GM19238 (cell line): ENCODE measurements around the gene GIT2.
"Not testable (repeated sequence)": the region's sequence is repeated elsewhere in the genome, so short reads cannot be mapped to it uniquely, and the experiment has no call there.

Experiments used
- DNase-seq: peaks from one replicate; pipeline ENCODE4 v3.0.0; 2011; ENCODE audit warnings: low spot score; ENCODE audit not compliant: insufficient read length

GIT2 gene

GRCh38 chr12:109947521-109947920, 48.6 kb downstream of the GIT2 start:
- DNase-seq = no peak

GRCh38 chr12:109946913-109947312, 49.3 kb downstream of the GIT2 start:
- no peak for DNase-seq

GRCh38 chr12:109946505-109946904, 49.7 kb downstream of the GIT2 start:
- no peak for DNase-seq

GRCh38 chr12:109944561-109945359, 51.4 kb downstream of the GIT2 start:
- DNase-seq = no peak

GRCh38 chr12:109943811-109944210, 52.4 kb downstream of the GIT2 start:
- DNase-seq = no peak

- DNase-seq = no peak
These were observed 55.7 kb downstream of the GIT2 start for GRCh38 chr12:109940339-109940923.

- no peak for DNase-seq
These were observed 56.7 kb downstream of the GIT2 start for GRCh38 chr12:109939504-109939903.

- DNase-seq = no peak
These were observed 57.2 kb downstream of the GIT2 start for GRCh38 chr12:109938947-109939346.

GRCh38 chr12:109937371-109937770, 58.8 kb downstream of the GIT2 start:
- DNase-seq = no peak

- DNase-seq = no peak
These were observed 62.1 kb downstream of the GIT2 start for GRCh38 chr12:109934026-109934425.

- DNase-seq = no peak
These were observed 63.2 kb downstream of the GIT2 start for GRCh38 chr12:109932878-109933503.

GRCh38 chr12:109931143-109931542, 65.0 kb downstream of the GIT2 start:
- DNase-seq = no peak

GRCh38 chr12:109930028-109930800, 66.0 kb downstream of the GIT2 start:
- no peak for DNase-seq

GRCh38 chr12:109929326-109929725, 66.8 kb downstream of the GIT2 start:
- DNase-seq = not testable (repeated sequence)

- no peak for DNase-seq
These were observed 68.0 kb downstream of the GIT2 start for GRCh38 chr12:109928058-109928656.

GRCh38 chr12:109927622-109928021, 68.5 kb downstream of the GIT2 start:
- peak; percentile 25 for DNase-seq

- DNase-seq = no peak
These were observed 69.5 kb downstream of the GIT2 start for GRCh38 chr12:109926488-109927210.

GRCh38 chr12:109926016-109926415, 70.2 kb downstream of the GIT2 start:
- DNase-seq = no peak

- no peak for DNase-seq
These were observed 70.9 kb downstream of the GIT2 start for GRCh38 chr12:109925185-109925840.
